Karpas-422 (cell line): ENCODE data around the gene CFDP1. TPM values are rescaled to one million over a fixed set of nuclear protein-coding genes. Genes with fewer than 3 reads are reported as not detected.

Experiments
- DNase-seq: peaks from one replicate; pipeline ENCODE4 v3.0.0-alpha.2; 2015
- H2AFZ ChIP-seq: fragments of 200-600 bp; sonication (generic); 2 replicates; pipeline ENCODE4 v1.6.1; 2014; ENCODE audit warnings: antibody characterized with exemption, low read length, mixed read lengths
- H3K27ac ChIP-seq: fragments of 200-600 bp; sonication (generic); 2 replicates; pipeline ENCODE4 v1.5.1; 2014; ENCODE audit warnings: mild to moderate bottlenecking, low read length, moderate library complexity
- H3K27me3 ChIP-seq: fragments of 200-600 bp; sonication (generic); 2 replicates; pipeline ENCODE4 v1.6.1; 2014; ENCODE audit warnings: low read length, mixed read lengths
- H3K36me3 ChIP-seq: fragments of 200-600 bp; sonication (generic); 2 replicates; pipeline ENCODE4 v1.6.1; 2014; ENCODE audit warnings: low read length, mixed read lengths; ENCODE audit not compliant: insufficient read depth
- H3K4me1 ChIP-seq: fragments of 200-600 bp; sonication (generic); 2 replicates; pipeline ENCODE4 v1.6.1; 2014; ENCODE audit warnings: mild to moderate bottlenecking, low read length, mixed read lengths
- H3K4me2 ChIP-seq: fragments of 200-600 bp; sonication (generic); 2 replicates; pipeline ENCODE4 v1.6.1; 2014; ENCODE audit warnings: low read length, low read depth, mild to moderate bottlenecking; ENCODE audit not compliant: poor library complexity, severe bottlenecking
- H3K4me3 ChIP-seq: fragments of 200-600 bp; sonication (generic); 2 replicates; pipeline ENCODE4 v1.5.1; 2014; ENCODE audit warnings: mild to moderate bottlenecking, antibody characterized with exemption, low read length, mixed read lengths
- H3K79me2 ChIP-seq: fragments of 200-600 bp; sonication (generic); 2 replicates; pipeline ENCODE4 v1.6.1; 2014; ENCODE audit warnings: mild to moderate bottlenecking, low read length, mixed read lengths
- H3K9ac ChIP-seq: fragments of 200-600 bp; sonication (generic); 2 replicates; pipeline ENCODE4 v1.6.0; 2014; ENCODE audit warnings: low read length
- H3K9me2 ChIP-seq: fragments of 200-600 bp; sonication (generic), shearing (Covaris generic); replicated peaks from 2 replicates; pipeline ENCODE4 v1.6.0; 2014; ENCODE audit warnings: mild to moderate bottlenecking, low read length, moderate library complexity; ENCODE audit not compliant: insufficient read depth
- H3K9me3 ChIP-seq: fragments of 300-700, 200-600 bp; sonication (generic); 2 replicates; pipeline ENCODE4 v1.6.1; 2014; ENCODE audit warnings: low read length, mixed read lengths
- H4K20me1 ChIP-seq: fragments of 200-600 bp; sonication (generic); 2 replicates; pipeline ENCODE4 v1.6.1; 2014; ENCODE audit warnings: mild to moderate bottlenecking, antibody characterized with exemption, low read length, low read depth; ENCODE audit not compliant: insufficient read depth
- total RNA-seq: library from RNA; depleted of rRNA; stranded (reverse); fragments of >200 nt; shearing (Covaris generic); gene quantifications from 2 replicates; pipeline ENCODE4 v1.2.3, GENCODE V29; 2014; ENCODE audit warnings: low replicate concordance

CFDP1 gene
- total RNA-seq, 1 experiment from 2014 or later = 33.5 TPM

- peaks cover 15% of the 10 kb centered on the region for H3K4me1 ChIP-seq
- no peaks in the 10 kb centered on the region for H3K9me3 ChIP-seq
- H3K9me2 ChIP-seq = no peaks in the 10 kb centered on the region
- H3K4me3 ChIP-seq = no peak overlapping the region
- DNase-seq = no peak
- no peaks in the 10 kb centered on the region for H4K20me1 ChIP-seq
- no peaks in the 10 kb centered on the region for H3K36me3 ChIP-seq
- H3K4me2 ChIP-seq = no peak overlapping the region
- H3K27me3 ChIP-seq = no peaks in the 10 kb centered on the region
- no peak overlapping the region for H2AFZ ChIP-seq
- H3K9ac ChIP-seq = no peak overlapping the region
- no peak overlapping the region for H3K27ac ChIP-seq
- no peaks in the 10 kb centered on the region for H3K79me2 ChIP-seq
These were observed 110.1 kb downstream of the CFDP1 start for GRCh38 chr16:75323198-75323597.

GRCh38 chr16:75322740-75323139 is 110.6 kb downstream of the CFDP1 start:
- Histone ChIP-seq H2AFZ (no peak overlapping the region), H3K27ac (no peak overlapping the region), H3K4me1 (peaks cover 15% of the 10 kb centered on the region), H3K9me2 (no peaks in the 10 kb centered on the region), H3K9me3 (no peaks in the 10 kb centered on the region), H3K27me3 (no peaks in the 10 kb centered on the region), H4K20me1 (no peaks in the 10 kb centered on the region), H3K79me2 (no peaks in the 10 kb centered on the region), H3K36me3 (no peaks in the 10 kb centered on the region), H3K4me3 (no peak overlapping the region), H3K9ac (no peak overlapping the region), H3K4me2 (no peak overlapping the region)
- DNase-seq = no peak

DNA sequence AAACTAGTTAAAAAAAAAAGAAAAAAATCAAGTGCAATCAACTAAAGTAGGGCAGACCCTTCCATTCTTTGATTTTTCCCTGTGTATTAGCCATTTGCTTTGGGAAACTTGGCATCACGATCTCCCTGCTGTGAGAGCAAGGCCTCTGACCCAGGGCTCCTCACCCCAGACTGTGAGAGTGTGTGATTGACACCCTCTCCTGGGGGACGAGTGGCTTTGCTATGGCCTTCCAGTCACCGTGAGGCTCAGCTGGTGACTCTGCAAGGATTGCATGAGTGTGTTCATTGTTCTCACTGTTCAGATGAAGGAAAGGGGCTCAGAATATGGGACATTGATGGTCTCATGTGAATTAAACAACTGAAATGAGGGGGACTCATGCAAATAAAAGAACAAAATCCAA is 112.9 kb downstream of the CFDP1 start:
- DNase-seq = no peak
- H3K36me3 ChIP-seq = no peaks in the 10 kb centered on the region
- no peak overlapping the region for H3K4me2 ChIP-seq
- H3K4me3 ChIP-seq = no peak overlapping the region
- H3K9me2 ChIP-seq = no peaks in the 10 kb centered on the region
- H3K9me3 ChIP-seq = no peaks in the 10 kb centered on the region
- no peaks in the 10 kb centered on the region for H3K79me2 ChIP-seq
- H3K27me3 ChIP-seq = no peaks in the 10 kb centered on the region
- no peaks in the 10 kb centered on the region for H4K20me1 ChIP-seq
- peaks cover 15% of the 10 kb centered on the region for H3K4me1 ChIP-seq
- no peak overlapping the region for H3K27ac ChIP-seq
- no peak overlapping the region for H3K9ac ChIP-seq
- no peak overlapping the region for H2AFZ ChIP-seq

GRCh38 chr16:75319513-75320411 is 113.5 kb downstream of the CFDP1 start:
- no peaks in the 10 kb centered on the region for H3K36me3 ChIP-seq
- H2AFZ ChIP-seq = no peak overlapping the region
- no peaks in the 10 kb centered on the region for H3K27me3 ChIP-seq
- H3K4me1 ChIP-seq = peaks cover 15% of the 10 kb centered on the region
- H3K79me2 ChIP-seq = no peaks in the 10 kb centered on the region
- no peaks in the 10 kb centered on the region for H4K20me1 ChIP-seq
- DNase-seq = no peak
- H3K9ac ChIP-seq = no peak overlapping the region
- no peak overlapping the region for H3K27ac ChIP-seq
- no peak overlapping the region for H3K4me3 ChIP-seq
- no peak overlapping the region for H3K4me2 ChIP-seq
- no peaks in the 10 kb centered on the region for H3K9me3 ChIP-seq
- no peaks in the 10 kb centered on the region for H3K9me2 ChIP-seq

DNA sequence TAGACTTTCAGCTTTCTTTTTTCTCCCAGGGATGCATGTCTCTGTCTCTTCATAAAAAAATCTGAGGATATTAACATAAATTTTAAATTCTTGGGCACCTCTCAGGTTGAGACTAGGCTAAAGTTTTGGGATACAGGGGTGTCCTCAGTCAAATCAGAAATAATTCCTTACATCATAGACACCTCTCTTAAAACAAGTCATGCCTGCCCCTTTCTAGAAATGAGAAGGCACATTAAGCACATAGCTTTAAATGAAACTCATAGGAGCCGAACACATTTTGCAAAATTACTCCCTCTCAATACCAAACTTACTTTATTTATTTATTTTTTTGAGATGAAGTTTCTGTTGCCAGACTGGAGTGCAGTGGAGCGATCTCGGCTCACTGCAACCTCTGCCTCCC is 114.6 kb downstream of the CFDP1 start:
- Histone ChIP-seq H3K79me2 (no peaks in the 10 kb centered on the region), H2AFZ (no peak overlapping the region), H3K4me3 (no peak overlapping the region), H3K27me3 (no peaks in the 10 kb centered on the region), H3K9ac (no peak overlapping the region), H3K9me3 (no peaks in the 10 kb centered on the region), H3K36me3 (no peaks in the 10 kb centered on the region), H3K4me1 (peaks cover 10% of the 10 kb centered on the region), H3K9me2 (no peaks in the 10 kb centered on the region), H4K20me1 (no peaks in the 10 kb centered on the region), H3K4me2 (no peak overlapping the region), H3K27ac (no peak overlapping the region)
- DNase-seq = no peak

DNA sequence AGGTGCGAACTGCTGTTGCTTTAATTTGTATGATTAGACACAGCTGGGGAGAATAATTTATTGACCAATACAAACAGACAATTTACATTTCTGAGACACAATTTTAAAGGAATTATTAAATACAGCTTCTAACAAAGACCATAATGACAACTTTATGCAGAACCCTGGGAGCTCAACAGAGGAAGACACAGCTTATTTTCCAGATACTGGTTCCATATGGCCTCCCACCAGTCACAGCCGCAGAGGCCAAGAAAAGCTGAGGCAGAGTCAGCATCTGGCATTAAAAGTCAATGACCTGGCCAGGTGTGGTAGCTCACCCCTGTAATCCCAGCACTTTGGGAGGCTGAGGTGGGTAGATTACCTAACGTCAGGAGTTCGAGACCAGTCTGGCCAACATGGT is 115.8 kb downstream of the CFDP1 start:
- no peak for DNase-seq
- no peak overlapping the region for H2AFZ ChIP-seq

DNA sequence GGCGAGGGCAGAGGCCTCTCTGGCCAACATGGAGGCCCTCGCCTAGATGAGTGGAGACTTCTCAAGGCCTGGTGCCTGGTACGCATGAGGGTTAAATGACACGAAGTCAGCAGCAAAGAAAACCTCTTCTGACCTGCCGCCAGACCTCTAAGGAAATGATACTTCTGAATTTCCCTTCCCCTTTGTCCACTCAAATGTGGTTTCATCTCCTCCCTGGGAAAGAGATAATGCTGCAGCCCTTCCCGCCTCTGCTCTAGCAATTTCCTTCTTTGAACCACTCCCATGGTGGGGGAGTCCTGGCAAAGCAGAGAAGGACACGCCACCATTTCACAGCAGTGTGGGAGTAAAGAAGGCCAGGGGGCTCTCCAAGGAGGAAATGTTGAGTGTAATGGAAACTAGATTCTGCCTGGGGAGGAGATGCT is 116.2 kb downstream of the CFDP1 start:
- DNase-seq = no peak
- Histone ChIP-seq H3K27ac (no peak overlapping the region), H3K9me2 (no peaks in the 10 kb centered on the region)

More for the DNA sequence above, 115.8 kb downstream of the CFDP1 start:
- peaks cover 10% of the 10 kb centered on the region for H3K4me1 ChIP-seq
- H3K27ac ChIP-seq = no peak overlapping the region
- no peaks in the 10 kb centered on the region for H3K9me3 ChIP-seq
- H3K27me3 ChIP-seq = no peaks in the 10 kb centered on the region
- no peaks in the 10 kb centered on the region for H3K79me2 ChIP-seq
- H3K9ac ChIP-seq = no peak overlapping the region
- H3K4me3 ChIP-seq = no peak overlapping the region
- no peaks in the 10 kb centered on the region for H3K36me3 ChIP-seq
- no peaks in the 10 kb centered on the region for H4K20me1 ChIP-seq
- H3K9me2 ChIP-seq = no peaks in the 10 kb centered on the region
- H3K4me2 ChIP-seq = no peak overlapping the region

DNA sequence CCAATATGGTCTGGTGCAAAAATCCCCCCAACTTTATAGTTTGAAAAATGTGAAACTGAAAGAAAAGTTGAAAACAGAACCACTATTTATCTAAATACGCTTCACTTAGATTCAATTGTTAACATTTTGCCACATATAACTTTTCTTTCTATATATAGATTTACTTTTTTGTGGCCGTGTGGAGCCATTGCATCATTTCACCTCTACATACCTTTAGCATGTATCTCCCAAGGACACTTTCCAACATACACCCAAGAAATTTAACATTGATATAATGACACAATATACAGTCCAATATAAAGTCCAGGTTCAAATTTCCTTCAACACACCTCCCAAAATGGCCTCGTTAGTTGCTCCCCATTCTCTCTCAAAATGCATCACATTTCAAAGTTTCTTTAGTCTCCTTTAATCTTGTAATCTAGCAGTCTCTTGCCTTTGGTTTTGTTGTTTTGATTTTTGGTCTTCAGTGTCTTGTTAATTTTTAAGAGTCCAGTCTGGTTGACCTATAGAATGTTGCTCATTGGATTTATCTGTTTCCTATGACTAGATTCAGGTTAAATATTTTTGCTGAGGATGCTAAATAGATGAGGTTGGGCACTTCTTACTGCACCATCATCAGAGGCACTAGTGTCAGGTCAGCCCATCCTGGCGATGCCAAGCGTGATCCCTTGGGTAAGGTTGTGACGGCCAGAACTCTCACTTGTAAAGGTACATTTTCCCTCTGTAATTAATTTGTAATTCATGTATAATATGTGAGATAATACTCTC is 117.6 kb downstream of the CFDP1 start:
- Histone ChIP-seq H3K36me3 (no peaks in the 10 kb centered on the region), H3K27ac (no peak overlapping the region), H3K4me2 (no peak overlapping the region), H3K79me2 (no peaks in the 10 kb centered on the region), H3K4me1 (peaks cover 10% of the 10 kb centered on the region), H3K9me2 (no peaks in the 10 kb centered on the region), H4K20me1 (no peaks in the 10 kb centered on the region), H3K4me3 (no peak overlapping the region), H3K27me3 (no peaks in the 10 kb centered on the region), H3K9ac (no peak overlapping the region), H3K9me3 (no peaks in the 10 kb centered on the region), H2AFZ (no peak overlapping the region)
- no peak for DNase-seq

More for the DNA sequence above, 116.2 kb downstream of the CFDP1 start:
- Histone ChIP-seq H3K79me2 (no peaks in the 10 kb centered on the region), H2AFZ (no peak overlapping the region), H3K4me1 (peaks cover 10% of the 10 kb centered on the region), H3K4me3 (no peak overlapping the region), H3K4me2 (no peak overlapping the region), H3K36me3 (no peaks in the 10 kb centered on the region), H3K9ac (no peak overlapping the region), H3K27me3 (no peaks in the 10 kb centered on the region), H4K20me1 (no peaks in the 10 kb centered on the region), H3K9me3 (no peaks in the 10 kb centered on the region)
